DMS153 (cell line): Measurements from ENCODE around the gene DHX8.

ENCODE experiments used
- DNase-seq: peaks from one replicate; lab custom pipeline; 2025; lab: John Stamatoyannopoulos, UW

The DHX8 gene

DNA sequence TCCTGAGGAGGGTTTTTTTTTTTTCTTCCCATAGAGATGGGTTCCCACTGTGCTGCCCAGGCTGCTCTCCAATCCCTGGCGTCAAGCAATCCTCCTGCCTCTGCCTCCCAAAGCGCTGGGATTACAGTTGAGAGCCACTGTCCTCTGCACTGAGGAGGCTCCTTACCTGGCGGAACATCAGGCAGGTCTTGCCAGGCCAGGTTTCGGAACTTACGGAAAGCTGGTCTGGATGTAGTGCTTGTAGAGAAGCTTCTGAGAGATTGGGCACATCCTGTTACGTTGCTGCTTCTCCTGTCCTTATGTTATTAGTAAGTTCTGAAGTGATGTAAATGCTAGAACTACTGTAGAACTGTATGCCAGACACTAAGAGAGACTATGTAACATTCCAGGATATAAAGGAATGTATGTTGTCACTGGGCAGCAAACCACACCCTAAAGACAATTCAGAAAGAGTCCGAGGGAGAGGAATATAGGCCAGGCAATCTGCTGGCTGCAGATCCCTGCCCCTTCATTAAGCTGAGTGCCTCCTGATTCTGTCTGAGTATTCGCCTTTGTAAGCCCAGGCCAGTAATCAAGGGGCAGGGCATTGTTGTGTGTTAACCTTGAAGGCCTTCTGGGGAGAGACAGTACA is 41.3 kb downstream of the DHX8 start:
- no peak for DNase-seq

DNA sequence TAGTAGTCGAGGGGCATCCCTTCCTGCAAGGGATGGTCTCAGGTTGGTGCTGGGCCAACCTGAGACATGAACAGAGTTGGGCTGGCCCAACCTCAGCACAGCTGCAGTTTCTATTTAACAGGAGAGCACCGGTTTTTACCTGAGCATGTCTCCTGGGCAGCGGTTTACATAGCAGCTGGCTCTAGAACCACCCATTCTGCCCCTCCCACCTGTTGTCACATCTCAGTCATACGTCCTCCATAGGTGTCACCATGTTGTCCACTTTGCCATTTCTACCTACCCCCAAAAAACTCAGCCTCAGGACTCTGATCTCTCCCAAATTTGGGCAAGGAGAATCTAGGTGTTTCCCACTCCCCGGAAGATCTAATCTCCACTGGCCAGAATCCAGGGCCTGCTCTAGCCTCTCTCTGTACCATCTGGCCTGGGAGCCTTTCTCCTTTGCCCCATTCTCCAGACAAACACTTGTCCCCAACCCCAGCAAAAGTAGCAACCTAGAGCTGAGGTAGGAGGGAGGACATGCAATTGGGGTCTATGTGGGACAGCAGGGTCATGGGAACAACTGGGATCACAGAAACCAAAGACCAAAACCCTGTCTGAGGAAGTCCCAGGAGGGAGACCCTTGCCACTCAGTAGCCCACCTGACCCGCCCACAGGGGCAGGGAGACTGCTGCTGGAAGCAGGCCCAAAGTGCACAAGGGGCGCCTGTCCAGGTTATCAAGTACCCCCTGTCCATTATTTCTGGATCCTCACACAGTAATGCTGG is 43.3 kb downstream of the DHX8 start:
- DNase-seq = no peak

DNA sequence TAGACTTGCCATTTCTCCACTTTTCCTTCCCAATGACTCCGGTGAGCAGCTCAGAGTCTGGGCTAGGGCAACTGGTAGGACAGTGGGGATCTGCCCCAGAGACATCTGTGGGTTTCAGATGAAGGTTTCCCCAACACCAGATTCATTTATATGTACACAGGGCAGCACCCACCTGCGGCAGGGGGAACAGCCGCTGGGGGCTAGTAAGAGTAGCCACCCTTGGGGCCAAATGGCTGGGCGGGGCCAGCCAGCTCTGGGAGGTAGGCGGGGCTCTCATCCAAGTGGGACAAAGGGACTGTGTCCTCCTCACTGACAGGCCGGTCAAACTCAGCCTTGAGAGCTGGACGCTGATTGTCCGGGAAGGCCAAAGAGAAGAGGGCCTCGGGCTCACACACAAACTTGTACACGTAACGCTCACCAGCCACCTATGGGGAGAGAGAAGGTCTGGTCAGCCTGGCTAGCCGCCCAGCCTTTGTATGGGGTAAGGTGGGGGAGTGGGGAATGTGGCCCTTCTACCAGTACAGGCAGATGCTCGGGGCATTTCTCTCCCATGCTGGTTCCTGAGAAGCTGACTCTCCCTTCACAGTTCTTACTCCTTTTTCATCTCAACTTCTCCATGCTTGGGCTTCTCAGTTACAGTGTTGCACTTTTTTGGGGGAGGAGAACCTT is 44.7 kb downstream of the DHX8 start:
- DNase-seq = no peak

DNA sequence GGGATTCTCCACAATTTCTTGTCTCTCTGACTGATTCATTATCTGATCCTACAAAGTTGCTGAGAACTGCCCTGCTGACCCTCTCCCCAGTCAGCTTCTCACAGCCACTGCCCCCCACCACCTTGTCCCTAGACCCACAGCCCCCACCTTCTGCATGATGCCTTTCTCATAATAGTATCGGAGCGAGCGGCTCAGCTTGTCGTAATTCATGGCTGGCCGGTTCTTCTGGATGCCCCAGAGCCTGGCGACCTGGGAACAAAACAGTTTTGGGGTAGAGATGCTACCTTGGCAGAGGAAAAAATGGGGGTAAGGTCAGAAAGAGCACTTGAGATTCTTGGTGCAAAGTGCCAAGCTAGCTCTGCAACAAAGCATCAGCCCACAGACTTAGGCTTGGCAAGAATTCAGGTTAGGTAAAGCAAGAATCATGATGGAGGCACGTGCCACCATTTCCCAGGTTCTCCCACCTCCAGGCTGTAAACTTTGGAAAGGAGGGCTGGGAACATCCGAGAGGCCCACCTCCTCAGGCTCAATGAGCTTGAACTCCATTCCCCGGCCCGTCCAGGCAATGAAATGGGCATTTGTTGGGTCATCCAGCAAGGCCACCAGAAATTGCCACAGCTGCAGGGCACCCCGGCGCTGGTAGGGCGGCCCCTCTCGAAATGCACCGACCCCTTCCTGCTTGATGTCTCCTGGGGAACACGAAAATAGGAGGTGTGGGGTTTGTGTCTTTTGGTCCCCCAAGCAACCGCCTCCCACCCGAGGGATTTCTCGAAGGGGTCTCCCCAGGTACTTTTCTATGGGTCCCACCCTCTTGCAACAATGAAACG is 45.4 kb downstream of the DHX8 start:
- DNase-seq = no peak

DNA sequence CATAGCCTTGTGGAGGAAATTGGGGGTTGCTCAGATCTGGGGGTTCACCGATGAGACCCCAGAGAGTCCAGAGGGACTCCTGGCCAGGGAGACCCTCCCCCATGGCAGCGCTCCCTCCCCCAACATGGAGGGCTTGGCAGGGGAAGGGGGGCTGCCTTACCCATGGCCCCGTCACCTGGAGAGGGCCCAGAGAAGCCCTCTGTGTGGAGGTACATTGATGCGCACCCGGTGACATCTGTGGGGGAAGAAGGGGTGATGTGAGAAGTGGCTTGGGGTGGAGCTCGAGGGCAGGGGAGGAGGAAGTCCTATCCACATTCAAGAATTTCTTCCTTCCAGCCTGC is 46.1 kb downstream of the DHX8 start:
- DNase-seq = no peak

DNA sequence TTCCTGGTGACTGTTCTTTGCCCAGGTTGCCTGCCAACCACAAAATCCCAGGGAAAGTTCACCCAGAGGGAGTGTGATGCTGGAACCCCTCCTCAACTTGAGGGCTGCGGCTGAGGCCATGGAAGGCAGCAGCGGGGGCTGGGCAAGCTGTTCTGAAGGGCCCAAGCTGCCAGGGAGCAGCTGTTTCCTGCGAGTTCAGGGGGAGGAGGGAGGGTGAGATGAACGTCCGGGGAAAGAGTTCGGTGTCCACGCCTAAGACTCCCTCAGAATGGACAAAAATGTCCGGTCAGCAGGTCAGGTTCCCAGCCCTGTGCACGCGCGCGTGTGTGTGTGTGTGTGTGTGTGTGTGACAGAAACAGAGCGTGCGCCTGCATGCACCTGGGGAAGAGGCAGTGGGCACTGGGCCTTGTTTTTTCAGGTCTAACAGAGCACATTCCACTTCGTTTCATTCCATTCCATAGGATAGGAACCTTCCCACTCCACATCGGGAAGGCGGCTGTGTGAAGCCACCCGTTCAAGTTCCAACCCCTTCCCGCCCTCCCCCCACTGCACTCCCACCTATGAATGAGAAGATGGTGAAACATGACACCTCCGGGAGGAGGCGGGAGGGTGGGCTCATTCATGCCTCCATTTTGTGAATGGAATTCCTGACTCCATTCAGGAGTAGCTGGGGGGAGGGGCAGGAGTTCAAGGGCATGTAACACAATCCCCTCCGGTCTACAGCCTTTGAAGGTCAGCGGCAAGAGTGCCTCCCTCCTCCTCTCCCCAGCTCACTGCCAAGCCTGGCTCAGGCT is 46.7 kb downstream of the DHX8 start:
- DNase-seq = peak; percentile 93

DNA sequence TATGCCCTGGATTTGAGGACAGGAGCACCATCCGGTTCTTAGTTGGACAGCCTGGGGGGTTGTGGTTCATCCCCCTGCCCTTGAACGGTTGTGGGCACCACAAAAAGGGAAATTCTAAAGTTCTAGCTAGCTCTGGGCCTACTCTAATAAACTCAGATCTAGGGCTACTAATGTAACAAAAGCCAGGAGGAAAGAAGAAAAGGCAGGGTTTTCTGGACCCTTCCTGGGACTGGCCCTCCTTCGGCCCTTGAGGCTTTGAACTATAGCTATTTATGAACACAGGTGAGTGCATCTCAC is 47.3 kb downstream of the DHX8 start:
- no peak for DNase-seq

DNA sequence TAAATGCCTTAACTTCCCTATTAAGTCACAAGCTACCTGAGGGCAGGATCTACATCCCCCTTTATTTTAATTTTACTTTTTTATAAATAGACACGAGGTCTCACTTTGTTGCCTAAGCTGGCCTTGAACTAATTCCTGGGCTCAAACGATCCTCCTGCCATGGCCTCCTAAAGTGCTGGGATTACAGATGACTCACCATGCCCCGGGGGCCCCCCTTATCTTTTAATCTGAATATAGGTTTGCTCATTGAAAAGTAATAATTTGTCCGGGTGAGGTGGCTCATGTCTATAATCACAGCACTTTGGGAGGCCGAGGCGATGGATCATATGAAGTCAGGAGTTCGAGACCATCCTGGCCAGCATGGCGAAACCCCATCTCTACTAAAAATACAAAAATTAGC is 48.2 kb downstream of the DHX8 start:
- DNase-seq = no peak

DNA sequence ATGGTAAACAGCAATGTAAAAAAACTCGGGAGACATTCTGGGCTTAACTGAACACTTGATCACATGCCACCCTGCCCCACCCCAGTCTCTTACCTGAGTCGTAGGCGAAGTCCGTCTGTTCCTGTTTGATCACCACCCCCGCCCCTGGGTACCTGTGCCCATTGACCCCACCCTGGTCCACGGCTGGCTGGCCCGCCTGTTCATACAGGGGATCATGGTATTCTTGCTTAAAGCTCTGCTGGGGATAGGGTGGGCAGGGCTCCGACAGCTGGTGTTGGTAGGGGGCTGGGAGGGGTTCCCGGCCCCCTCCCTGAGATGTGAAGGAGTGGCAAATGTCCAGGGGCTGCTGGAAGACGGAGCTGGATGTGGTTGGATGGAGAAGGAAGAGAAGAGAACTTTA is 48.8 kb downstream of the DHX8 start:
- no peak for DNase-seq

DNA sequence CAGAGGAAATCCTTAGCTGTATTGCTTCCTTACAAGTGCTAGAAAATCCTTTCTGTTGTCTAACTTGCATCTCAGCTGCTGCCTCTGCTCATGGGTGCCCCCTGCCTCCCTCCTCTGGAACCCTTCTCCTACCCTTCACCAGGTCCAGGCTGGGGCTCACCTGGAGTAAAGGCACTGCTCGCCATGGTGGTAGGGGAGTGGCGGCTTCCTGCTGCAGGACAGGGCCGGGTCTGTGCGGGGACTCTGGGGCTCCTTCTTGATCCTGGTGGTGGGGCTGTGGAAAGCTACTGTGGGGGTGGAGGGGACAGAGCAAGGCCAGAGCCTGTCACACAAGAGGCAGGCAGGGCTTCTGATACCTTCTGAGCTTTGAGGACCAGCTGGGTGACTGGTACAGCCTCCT is 49.9 kb downstream of the DHX8 start:
- DNase-seq = no peak

DNA sequence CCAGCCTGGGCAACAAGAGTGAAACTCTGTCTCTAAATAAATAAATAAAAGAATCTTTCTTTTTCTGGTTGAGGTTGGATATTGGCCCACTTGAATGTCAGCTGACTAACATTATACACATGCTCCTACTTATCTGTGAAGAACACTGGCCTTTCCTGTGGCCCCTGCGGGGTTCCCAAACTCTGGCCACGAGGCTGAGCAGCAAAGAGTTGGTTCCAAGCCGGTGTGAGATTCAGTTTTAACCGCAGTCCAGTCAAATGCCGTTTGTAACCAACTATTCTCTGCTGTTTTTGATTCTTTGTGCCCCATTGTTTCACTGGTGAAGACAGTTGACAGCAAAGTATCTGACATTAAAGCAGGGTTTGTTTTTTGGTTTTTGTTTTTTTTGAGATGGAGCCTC is 51.1 kb downstream of the DHX8 start:
- no peak for DNase-seq

DNA sequence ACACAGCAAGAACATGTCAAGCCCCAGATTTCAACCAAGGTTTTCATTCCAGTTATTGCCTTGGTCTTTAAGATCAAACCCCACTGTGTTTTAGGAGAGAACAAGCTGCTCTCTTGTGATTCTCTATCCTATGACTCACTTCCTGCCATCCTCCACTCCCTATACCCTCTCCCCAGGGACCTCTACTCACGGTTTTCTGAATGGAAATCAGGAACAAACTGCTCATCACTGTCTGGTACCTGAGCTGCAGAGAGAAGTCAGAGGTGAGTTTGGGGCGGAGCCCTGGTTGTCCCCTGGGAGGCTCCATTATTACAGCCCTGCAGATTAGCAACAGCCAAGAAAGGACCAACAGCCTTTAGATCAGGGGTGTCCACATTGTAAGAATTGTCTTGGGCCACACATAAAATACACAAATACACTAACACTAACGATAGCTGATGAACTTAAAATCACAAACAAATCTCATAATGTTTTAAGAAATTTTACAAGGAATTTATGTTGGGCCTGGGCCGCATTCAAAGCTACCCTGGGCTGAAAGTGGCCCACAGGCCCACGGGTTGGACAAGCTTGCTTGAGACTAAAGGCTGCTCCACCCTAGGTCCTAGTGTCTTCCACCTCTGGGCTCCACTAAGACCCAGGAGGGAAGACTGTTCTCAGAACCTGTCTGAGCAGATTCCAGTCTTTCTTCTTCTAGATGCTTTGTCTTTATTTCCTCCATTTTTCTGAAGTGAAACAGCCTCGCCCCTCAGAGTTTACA is 52.6 kb downstream of the DHX8 start:
- DNase-seq = peak; percentile 73

DNA sequence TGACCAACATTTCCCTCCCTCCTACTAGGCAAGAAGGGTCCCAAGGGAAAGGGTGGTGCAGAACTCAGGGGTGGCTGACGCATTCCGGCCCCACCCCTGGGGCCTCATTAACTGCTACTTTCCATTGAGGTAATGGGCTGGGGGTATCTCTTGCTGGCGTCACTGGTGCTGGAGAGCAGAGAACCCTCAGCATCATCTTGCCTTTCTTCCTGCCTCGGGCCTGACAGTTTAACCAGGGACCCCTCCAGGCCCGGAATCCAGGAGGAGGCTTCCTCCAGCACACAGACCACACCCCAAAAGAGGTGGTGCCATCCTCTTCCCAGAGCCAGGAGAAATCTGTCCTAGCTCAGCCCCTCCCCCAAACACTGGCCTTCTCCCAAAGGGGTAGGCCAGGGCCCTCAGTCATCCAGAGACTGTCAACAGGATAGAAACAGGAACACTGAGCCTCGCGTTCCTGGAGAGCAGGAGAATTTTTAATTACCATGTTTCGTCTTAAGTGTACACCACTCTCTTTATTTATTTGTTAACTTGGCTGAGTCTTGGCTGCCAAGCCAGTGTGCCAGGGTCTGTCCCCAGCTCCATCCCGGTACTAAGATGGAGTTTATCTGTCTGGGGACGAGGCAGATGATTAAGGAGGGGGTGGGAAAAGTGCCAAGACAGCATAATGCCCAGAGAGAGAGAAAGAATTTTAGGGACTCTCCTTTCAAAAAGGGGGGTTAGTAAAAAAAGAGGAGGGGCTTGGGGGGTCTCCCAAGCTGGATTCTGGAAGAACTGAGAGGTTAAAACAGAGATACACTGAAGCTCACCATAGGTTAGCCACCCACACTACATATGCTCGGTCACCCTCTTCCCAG is 57.3 kb downstream of the DHX8 start:
- no peak for DNase-seq

DNA sequence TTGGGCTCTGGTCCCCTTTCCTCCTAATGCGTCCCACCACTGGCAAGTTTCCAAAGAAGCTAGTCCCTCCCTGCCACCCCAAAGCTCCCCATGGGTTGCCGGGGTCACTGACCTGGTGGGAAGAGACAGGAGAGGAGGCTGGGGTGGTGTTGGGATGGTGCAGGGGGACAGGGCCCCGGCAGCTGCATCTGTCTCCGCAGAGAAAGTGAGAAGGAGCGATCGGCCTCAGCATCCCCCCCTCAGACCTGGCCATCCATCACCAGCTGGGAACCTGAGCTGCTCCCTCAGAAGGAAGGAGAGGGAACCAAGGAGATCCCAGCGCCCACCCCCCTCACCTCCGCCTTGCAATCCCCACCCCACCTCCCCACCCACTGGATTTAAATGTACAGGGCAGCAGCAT is 59.1 kb downstream of the DHX8 start:
- DNase-seq = no peak

DNA sequence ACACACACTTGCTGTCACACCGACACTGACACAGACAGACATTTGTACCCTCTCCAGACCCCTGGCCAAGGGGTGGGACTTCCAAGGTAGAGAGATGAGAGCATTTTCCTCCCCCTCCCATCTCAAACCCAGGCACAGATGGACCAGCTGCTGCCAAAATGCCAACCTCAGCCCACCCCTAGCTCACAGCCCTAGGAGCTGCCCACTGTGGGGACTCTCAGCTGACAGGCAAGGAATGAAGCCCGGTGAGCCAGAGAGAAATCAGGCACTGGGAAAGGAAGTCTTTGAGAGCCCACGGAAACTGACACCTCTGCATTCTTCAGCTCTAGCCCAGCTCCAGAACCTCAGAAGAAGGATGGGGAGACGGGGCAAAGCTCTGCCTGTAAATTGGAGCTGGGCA is 59.5 kb downstream of the DHX8 start:
- no peak for DNase-seq

DNA sequence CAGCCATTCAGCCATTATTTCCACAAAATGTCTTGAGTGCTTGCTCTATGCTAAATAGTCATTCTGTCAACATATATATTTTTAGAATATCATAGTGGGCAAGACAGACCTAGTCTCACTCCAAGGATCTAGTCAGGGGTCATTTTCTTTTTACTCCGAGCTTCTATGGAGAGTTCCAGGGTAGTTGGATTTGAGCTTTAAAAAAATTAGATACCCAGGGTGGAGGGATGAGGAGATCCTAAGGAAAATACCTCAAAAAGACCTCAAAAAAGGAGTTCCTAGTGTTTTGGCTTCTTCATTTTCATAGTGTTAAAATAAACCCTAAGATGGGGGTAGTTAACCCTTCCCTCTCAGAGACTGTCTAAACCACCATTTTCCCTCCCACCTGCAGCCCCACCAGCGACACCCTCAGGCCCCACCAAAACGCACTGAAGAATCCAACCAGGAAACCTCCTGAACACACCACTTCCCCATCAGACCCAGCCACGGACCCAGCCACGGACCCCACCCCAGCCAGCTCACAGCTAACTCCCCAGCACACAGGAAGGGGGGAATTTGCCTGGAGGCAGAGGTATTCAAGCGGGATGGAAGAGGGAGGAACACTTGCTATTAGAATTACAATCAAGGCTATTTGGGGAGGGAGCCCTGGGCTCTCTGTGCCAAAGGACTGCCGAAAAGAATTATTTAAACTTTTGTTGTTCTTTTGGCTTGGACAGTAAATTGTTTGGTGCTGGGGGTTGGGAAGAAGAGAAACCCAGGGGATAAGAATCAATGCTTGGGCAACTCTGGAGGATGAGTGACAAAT is 60.2 kb downstream of the DHX8 start:
- no peak for DNase-seq

DNA sequence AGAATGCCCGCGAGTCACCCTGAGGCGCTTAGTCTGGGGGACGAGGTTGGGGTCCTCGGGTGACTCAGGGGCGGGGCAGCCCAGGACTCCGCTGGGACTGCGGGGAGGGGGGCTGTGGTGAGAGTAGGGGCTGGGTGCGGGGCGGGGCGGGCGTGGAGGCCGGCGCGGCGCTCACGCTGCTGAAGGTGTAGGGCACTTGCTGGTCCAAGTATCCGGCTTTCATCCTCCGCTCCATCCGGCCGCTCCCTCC is 61.5 kb downstream of the DHX8 start:
- no peak for DNase-seq

DNA sequence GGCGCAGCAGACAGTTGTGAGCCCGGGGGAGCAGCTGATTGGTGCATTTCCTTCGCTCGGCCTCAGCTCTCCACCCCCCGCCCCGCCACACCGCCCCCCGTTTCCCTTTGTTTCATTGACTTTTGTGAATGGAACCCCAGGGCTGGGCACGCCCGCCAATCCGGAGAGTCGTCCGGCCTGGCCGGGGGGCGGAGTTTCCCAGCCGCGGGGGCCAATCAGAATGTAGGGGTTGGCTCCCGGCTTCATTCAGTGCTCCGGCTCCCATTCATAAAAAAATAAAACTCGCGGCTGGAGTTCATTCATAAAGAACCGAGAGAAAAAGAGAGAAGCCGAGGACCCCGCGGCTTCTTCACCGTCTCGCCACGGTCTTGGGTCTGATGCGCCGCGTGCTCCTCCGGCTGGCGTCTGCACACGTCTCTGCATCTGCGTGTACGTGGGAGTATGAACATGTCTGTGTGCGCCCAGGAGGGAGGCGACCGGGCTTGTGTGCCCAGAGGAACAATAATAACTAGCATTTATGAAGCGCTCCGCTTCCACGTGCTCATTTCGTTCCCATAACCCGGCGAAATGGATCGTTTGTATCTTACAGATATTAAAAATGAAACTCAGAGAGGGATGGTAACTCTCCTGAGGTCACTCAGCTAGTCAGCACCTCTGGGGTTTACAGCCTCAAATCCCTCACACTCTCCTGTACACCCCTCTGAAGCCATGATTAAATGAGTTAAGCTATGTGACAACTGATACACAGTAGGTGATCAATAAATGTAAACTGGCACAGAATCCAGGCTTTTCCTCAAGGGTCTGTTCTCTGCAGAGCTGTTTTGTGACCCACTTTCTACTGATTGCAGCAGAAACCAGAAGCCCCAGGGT is 62.8 kb downstream of the DHX8 start, which contains the start of gene ETV4:
TSS of gene ETV4 (minus strand) at position 22 of the 870 bp plus-strand sequence. CDS start 723 bp downstream, outside the sequence.
- DNase-seq = peak; percentile 82

DNA sequence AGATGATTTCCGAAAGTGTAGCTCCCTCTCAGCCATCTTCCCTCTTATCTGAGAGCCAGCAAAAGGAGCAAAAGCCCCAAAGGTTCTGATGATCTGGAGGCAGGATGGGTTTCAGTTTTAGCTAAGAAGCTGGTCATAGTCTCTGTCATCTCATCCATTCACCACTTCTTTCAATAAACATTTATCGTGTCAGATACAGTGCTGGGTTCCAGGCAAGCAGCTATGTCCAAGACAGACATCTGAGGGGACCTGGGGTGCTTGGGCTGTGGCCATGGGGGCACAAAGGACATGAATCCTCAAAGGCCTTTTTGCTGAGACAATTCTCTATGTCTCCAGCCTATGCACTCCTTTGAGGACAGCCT is 63.4 kb downstream of the DHX8 start:
- DNase-seq = no peak
